Colonic mucosa (tissue), 4 donors: Measurements from ENCODE around the gene KCNK18. TPM values are rescaled to one million over a fixed set of nuclear protein-coding genes. Genes with fewer than 3 reads are reported as not detected.

ENCODE experiments used
- DNase-seq: peaks from one replicate; pipeline ENCODE4 v3.0.0-alpha.2; 2020
- H3K27ac ChIP-seq: fragments of 200-600 bp; one replicate; pipeline ENCODE4 v1.8.0; 2021
- H3K27me3 ChIP-seq: fragments of 200-600 bp; one replicate; pipeline ENCODE4 v1.8.0; 2021
- H3K36me3 ChIP-seq: fragments of 200-600 bp; one replicate; pipeline ENCODE4 v1.8.0; 2021
- H3K4me1 ChIP-seq: fragments of 200-600 bp; one replicate; pipeline ENCODE4 v1.8.0; 2021; ENCODE audit warnings: mild to moderate bottlenecking
- H3K4me3 ChIP-seq: fragments of 200-600 bp; one replicate; pipeline ENCODE4 v1.8.0; 2021
- H3K9ac ChIP-seq, 2 donors: one replicate each; pipeline ENCODE4 v1.7.0; 2013; ENCODE audit warnings: control low read depth in 2 of 2, low read depth in 2 of 2, low read length in 2 of 2
- H3K9me3 ChIP-seq: fragments of 200-600 bp; one replicate; pipeline ENCODE4 v1.8.0; 2021
- intact Hi-C: fragments of 100-400 bp; cut with DNase I; formaldehyde crosslinking; loops from one replicate; pipeline ENCODE4 v1.14.1; 2022
- total RNA-seq, 2 donors: library from RNA; stranded (reverse); fragmentation: NEBNext Ultra II Directional in 1 of 2; extraction: Animal tissue kit (Norgen Biotek cat#: 25700) in 1 of 2; gene quantifications; one replicate each; pipeline ENCODE4 v1.2.1, GENCODE V29; 2021
- TF ChIP-seq, protein P1 (sequence below): fragments of 200-600 bp; IDR thresholded peaks from one replicate; pipeline ENCODE4 v1.8.0; 2022; ENCODE audit warnings: antibody characterized with exemption, mild to moderate bottlenecking
- donor health status: healthy.
- donor health status: DM: no; HTN: no; CAD: no.
- donor health status: DM: no; HTN: no; CAD: no.

Gene KCNK18
- not detected for total RNA-seq

DNA sequence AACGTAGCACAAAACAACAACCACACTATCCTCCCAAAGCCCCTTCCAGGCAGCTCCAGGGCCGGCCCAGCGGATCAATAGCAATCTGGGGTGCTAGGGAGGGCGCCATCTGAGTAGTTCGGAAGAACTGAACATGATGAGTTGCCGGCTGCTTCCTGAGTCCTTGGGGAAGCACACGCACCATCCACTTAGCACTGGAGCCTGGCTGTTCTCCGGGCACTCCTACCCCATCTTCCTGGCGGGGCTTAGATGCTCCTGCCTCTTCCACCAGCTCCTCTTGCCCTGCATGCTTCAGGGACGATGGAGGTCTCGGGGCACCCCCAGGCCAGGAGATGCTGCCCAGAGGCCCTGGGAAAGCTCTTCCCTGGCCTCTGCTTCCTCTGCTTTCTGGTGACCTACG, at the start of gene KCNK18:
KCNK18 (plus strand) TSS at position 301 of the 400 bp plus-strand sequence; CDS start at position 301, 0 bp downstream.
- TF ChIP-seq, protein P1, sequence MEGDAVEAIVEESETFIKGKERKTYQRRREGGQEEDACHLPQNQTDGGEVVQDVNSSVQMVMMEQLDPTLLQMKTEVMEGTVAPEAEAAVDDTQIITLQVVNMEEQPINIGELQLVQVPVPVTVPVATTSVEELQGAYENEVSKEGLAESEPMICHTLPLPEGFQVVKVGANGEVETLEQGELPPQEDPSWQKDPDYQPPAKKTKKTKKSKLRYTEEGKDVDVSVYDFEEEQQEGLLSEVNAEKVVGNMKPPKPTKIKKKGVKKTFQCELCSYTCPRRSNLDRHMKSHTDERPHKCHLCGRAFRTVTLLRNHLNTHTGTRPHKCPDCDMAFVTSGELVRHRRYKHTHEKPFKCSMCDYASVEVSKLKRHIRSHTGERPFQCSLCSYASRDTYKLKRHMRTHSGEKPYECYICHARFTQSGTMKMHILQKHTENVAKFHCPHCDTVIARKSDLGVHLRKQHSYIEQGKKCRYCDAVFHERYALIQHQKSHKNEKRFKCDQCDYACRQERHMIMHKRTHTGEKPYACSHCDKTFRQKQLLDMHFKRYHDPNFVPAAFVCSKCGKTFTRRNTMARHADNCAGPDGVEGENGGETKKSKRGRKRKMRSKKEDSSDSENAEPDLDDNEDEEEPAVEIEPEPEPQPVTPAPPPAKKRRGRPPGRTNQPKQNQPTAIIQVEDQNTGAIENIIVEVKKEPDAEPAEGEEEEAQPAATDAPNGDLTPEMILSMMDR: no peak
- intact Hi-C loops: no loop called here
- H3K9me3 ChIP-seq: no peaks in the 10 kb centered on the region

DNA sequence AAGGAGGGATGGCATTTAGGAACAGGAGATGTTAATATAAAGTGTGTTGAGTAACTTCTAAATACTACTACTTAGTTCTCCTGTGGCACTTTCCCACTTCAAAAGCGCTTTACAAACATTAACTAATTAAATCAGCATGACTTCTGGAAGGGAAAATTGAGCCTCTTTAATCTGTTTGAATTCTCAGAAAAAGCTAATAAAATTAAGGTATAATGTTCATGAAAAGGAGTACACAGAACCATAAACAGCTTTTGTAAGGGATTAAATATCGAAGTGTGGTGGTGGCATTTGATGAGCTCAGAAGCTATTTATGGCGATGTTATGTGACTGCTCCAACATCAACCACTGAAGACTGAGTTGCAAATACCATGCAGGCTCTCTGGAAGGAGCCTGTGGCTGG, 49.0 kb upstream of the KCNK18 start:
- peaks cover 6% of the 10 kb centered on the region for H3K27me3 ChIP-seq
- no peak for DNase-seq
- H3K9ac ChIP-seq: no peak overlapping the region
- no peak overlapping the region for H3K4me3 ChIP-seq
- TF ChIP-seq, protein P1: no peak
- no peaks in the 10 kb centered on the region for H3K36me3 ChIP-seq
- no peaks in the 10 kb centered on the region for H3K9me3 ChIP-seq
- intact Hi-C loops: no loop called here
- no peak overlapping the region for H3K27ac ChIP-seq
- no peaks in the 10 kb centered on the region for H3K4me1 ChIP-seq

More for the DNA sequence above, at the start of gene KCNK18:
- DNase-seq: no peak
- Histone ChIP-seq H3K27ac (no peak within 1 kb of the TSS), H3K36me3 (no peaks in the 10 kb centered on the region), H3K27me3 (no peaks in the 10 kb centered on the region), H3K4me1 (no peaks in the 10 kb centered on the region), H3K4me3 (no peak within 1 kb of the TSS), H3K9ac (no peak within 1 kb of the TSS)

DNA sequence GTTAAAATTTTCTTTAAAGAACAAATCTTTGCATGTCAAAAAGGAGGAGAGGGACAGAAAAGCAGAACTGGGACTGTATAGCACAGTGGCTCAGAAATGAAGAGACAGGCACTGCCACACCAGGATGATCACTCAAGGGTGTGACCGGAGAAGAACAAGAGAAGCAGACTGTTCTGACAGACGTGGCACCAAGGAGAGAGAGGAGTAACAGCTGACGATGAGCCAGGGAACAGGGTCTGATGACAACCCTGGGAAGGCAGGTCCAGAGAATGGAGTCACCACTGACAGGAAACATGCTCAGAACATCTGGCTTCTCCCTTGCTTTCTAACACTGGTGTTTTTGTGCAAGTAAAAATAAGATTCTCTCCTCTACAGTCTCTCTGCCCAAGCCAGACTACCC, 44.6 kb upstream of the KCNK18 start:
- no peak for DNase-seq
- intact Hi-C loops: no loop called here
- Histone ChIP-seq H3K9ac (no peak overlapping the region), H3K27ac (no peak overlapping the region), H3K36me3 (no peaks in the 10 kb centered on the region), H3K27me3 (peaks cover 9% of the 10 kb centered on the region), H3K4me3 (no peak overlapping the region), H3K9me3 (no peaks in the 10 kb centered on the region), H3K4me1 (no peaks in the 10 kb centered on the region)
- TF ChIP-seq, protein P1: no peak

DNA sequence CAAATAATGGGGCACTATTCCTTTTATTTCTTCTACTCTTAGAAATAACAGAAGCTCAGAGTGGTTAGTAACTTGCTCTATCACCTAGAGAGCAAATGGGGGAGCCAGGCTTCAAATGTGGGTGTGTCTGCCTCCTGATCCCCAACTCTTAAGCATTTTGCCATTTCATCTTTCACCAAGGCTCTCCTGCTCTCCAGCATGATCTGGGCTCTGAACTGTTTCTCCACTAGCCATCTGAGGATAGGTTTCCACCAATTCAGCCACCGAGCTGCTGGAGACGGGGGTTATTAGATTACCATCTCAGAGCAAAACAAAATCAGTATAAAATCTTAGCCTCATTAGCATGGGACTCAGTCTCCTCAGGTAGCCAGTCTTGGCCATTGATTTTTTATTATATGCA, 39.0 kb upstream of the KCNK18 start:
- no peaks in the 10 kb centered on the region for H3K36me3 ChIP-seq
- intact Hi-C loops: no loop called here
- TF ChIP-seq, protein P1: no peak
- H3K9me3 ChIP-seq: no peaks in the 10 kb centered on the region
- H3K9ac ChIP-seq: no peak overlapping the region
- no peak overlapping the region for H3K27ac ChIP-seq
- H3K4me1 ChIP-seq: no peaks in the 10 kb centered on the region
- no peak overlapping the region for H3K4me3 ChIP-seq
- DNase-seq: no peak
- peaks cover 63% of the 10 kb centered on the region for H3K27me3 ChIP-seq

DNA sequence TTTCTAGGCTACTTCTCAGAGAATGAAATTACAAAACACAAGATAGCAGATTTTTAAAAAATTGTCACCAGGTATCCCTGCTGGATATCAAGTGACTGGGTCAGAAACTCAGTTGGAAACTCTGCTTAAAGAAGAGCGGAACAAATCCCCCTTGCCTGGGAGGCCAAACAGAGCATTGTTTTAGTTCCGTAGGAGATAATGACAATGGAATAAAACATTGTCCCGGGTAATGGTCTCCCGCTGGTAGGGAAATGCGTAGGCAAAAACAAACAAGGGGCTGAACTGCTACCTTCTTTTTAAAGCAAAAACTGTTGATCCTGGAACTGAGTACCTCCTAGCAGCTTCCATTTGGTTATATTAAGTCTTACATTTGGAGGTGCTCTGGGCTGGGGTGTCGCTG, 37.9 kb upstream of the KCNK18 start:
- H3K9me3 ChIP-seq: no peaks in the 10 kb centered on the region
- TF ChIP-seq, protein P1: no peak
- H3K36me3 ChIP-seq: no peaks in the 10 kb centered on the region
- H3K4me3 ChIP-seq: no peak overlapping the region
- H3K4me1 ChIP-seq: no peaks in the 10 kb centered on the region
- H3K27ac ChIP-seq: no peak overlapping the region
- intact Hi-C loops: no loop called here
- no peak overlapping the region for H3K9ac ChIP-seq
- DNase-seq: no peak
- peaks cover 71% of the 10 kb centered on the region for H3K27me3 ChIP-seq

DNA sequence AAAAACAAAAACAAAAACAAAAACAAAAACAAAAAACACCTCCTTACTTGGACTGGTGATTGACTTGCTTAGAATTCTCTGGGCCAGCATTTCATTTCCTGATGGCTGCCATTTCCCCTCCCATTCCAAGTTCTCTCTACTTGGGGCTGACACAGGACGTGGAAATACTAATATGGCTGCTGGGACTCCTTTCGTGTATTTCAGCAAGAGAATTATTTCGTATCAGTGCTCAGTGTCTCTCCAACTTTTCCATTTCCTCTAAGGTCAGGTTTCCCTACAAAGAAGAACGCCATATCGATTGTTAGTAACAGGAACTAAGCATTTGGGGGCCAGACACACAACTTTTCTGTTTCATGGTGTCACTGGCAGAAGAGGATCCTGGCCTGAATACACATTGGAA, 36.7 kb upstream of the KCNK18 start:
- Histone ChIP-seq H3K4me3 (no peak overlapping the region), H3K4me1 (no peaks in the 10 kb centered on the region), H3K36me3 (no peaks in the 10 kb centered on the region), H3K9me3 (no peaks in the 10 kb centered on the region), H3K9ac (no peak overlapping the region), H3K27ac (no peak overlapping the region), H3K27me3 (peaks cover 83% of the 10 kb centered on the region)
- intact Hi-C loops: no loop called here
- TF ChIP-seq, protein P1: no peak
- no peak for DNase-seq
